HUES6 (cell line): Measurements from ENCODE around the gene GRHL3.

Source experiments
- H3K27ac ChIP-seq: 2 replicates; pipeline ENCODE4 v1.7.0; 2013; ENCODE audit warnings: low read depth, mild to moderate bottlenecking, low read length, inconsistent platforms
- H3K27me3 ChIP-seq: 2 replicates; pipeline ENCODE4 v1.6.1; 2013; ENCODE audit warnings: low read length; ENCODE audit not compliant: control insufficient read depth, insufficient read depth
- H3K36me3 ChIP-seq: 2 replicates; pipeline ENCODE4 v1.6.1; 2013; ENCODE audit warnings: low read length; ENCODE audit not compliant: control insufficient read depth, insufficient read depth
- H3K4me1 ChIP-seq: 2 replicates; pipeline ENCODE4 v1.6.1; 2013; ENCODE audit warnings: low read length; ENCODE audit not compliant: control insufficient read depth, insufficient read depth
- H3K4me3 ChIP-seq: 2 replicates; pipeline ENCODE4 v1.5.1; 2013; ENCODE audit warnings: low read depth, low read length
- H3K9ac ChIP-seq: one replicate; pipeline ENCODE4 v1.6.1; 2013; ENCODE audit warnings: mild to moderate bottlenecking, low read length
- H3K9me3 ChIP-seq: 2 replicates; pipeline ENCODE4 v1.6.1; 2013; ENCODE audit warnings: low read depth, low read length; ENCODE audit not compliant: control insufficient read depth, insufficient read depth

GRHL3 gene

DNA sequence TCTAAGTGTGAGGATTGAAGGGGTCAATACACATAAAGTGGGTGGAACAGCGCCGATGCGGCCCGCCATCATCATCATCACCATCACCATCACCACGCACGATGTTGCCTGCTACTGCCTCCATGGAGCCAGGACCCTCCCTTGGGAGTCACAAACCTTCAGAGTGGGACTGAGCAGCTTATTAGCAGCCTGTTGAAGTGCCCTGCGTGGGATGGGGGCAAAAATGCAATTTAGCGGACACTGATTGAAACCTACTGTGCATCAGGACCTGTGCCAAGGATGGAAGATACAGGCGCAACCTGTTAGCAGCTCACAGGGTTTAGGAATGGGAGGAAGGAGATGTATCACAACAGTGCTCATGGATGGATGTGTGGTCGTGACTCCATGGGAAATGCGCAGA lies 67.8 kb downstream of the GRHL3 start:
- Histone ChIP-seq H3K4me1 (peaks cover 4% of the 10 kb centered on the region), H3K27ac (no peak overlapping the region), H3K27me3 (no peaks in the 10 kb centered on the region), H3K36me3 (peaks cover 2% of the 10 kb centered on the region; the same call in 1 of the 2 replicates), H3K4me3 (no peak overlapping the region), H3K9ac (no peak overlapping the region), H3K9me3 (no peaks in the 10 kb centered on the region)

DNA sequence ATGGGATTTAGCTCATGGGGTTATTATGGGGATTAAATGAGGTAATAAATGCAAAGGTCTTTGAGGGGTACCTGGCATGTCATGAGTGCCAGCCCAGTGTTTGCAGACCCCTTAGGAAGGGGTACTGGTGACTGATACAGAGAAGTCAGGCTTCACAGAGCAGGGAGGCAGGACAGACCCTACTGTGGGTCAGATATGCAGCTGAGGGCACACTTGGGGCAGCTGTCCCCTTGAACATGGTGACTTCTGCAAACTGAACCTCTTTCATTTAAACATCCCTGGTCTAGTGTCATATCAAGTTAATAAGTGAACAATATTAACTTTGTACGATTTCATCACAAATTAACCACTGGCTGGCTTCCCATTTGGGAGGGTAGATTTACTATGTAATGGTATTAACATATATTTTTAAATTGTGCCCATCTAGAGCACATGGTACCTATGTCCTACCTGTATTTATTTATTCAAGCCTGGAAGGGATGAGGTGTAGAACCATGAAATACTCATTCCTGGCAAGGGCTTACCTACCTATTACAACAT lies 68.5 kb downstream of the GRHL3 start:
- Histone ChIP-seq H3K9me3 (no peaks in the 10 kb centered on the region), H3K4me1 (peaks cover 10% of the 10 kb centered on the region), H3K27ac (no peak overlapping the region), H3K9ac (no peak overlapping the region), H3K27me3 (no peaks in the 10 kb centered on the region), H3K36me3 (peaks cover 2% of the 10 kb centered on the region; the same call in 1 of the 2 replicates), H3K4me3 (no peak overlapping the region)

DNA sequence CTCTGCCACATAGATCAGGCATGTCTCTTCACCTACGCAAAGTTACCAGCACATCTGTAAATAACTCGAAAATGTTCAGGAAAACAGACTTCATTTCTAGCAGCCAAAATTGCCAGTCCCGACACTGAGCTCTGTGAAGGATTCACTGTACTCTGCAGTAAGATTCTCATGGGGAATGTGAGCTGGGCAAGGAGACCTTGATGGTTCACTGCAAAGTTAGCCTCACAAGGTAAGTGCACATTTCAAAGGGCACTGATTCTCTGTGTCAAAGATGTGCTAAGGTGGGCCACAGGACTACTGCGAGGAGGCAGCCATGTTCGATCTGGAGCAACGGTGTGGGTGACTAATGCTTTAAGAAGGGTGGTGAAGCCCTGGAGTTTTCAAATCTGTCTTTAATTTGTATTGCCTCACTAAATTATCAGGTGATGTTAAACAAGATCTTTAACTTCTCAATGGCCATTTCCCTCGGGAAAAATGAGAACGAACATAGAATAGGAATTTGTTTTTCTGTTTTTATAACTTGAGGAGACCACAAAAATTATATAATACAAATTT lies 69.3 kb downstream of the GRHL3 start:
- Histone ChIP-seq H3K4me3 (no peak overlapping the region), H3K4me1 (peaks cover 16% of the 10 kb centered on the region), H3K27ac (no peak overlapping the region), H3K9me3 (no peaks in the 10 kb centered on the region), H3K36me3 (peaks cover 2% of the 10 kb centered on the region; the same call in 1 of the 2 replicates), H3K9ac (no peak overlapping the region), H3K27me3 (no peaks in the 10 kb centered on the region)

DNA sequence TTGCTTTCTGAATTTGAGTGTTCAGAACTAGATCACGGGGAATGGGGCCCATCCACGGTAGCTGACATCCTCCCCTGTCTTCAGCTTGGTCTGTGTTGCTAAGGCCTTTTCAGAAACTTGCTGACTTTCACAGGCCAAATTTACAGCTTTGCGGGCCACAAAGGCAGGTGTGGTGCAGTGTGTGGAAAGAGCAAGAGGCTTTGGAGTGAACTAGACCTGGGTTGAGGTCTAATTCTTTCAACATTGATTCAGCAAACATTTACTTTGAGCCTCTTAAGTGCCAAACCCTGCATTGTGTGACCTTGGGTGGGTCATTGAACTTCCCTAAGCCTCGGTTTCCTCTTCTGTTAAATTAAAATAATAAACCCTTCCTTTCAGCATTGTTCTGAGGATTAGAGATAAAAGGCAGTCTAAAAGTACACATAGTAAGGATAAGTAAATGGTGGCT lies 70.1 kb downstream of the GRHL3 start:
- Histone ChIP-seq H3K36me3 (no peaks in the 10 kb centered on the region; the same call in 1 of the 2 replicates), H3K4me3 (no peak overlapping the region), H3K9me3 (no peaks in the 10 kb centered on the region), H3K9ac (no peak overlapping the region), H3K4me1 (peaks cover 22% of the 10 kb centered on the region), H3K27ac (no peak overlapping the region), H3K27me3 (no peaks in the 10 kb centered on the region)

DNA sequence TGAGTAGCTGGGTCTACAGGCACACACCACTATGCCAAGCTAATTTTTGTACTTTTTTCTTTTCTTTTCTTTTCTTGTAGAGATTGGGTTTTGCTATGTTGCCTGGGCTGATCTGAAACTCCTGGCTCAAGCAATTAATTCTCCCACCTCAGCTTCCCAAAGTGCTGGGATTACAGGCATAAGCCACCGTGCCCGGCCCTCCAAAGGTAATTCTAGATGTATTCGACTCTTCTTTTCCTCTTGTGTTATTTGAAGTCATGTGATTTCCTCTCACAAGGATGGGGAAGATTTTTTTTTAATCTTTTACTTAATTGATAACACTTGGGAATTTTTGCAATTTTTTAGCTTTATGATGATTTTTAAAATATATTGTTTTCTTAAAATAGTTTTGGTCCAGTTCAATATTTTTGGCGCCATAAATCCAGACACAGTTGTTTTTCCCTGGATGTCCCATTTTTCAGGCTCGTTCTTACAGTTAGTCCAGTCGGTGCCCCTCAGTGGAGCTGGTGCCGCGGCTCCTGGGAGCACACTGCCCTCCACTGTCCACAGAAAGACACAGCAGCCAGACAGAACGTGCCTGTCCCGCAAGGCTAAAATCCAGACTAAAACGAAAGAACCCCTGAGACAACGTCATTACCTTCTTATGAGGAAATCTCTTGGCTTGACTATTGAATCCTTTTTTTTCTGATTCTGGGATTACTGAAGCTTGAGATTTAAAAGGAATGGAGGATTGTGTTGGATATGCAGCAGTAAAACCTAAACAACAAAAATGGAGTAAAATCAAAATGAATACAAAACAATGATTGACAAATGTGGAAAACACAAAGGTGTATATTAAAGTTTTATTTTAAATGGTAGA lies 72.0 kb downstream of the GRHL3 start:
- H3K36me3 ChIP-seq, result no peaks in the 10 kb centered on the region; the same call in 1 of the 2 replicates
- no peak overlapping the region for H3K4me3 ChIP-seq
- H3K27me3 ChIP-seq, result no peaks in the 10 kb centered on the region
- peaks cover 22% of the 10 kb centered on the region for H3K4me1 ChIP-seq
- H3K27ac ChIP-seq, result no peak overlapping the region
- H3K9ac ChIP-seq, result no peak overlapping the region
- no peaks in the 10 kb centered on the region for H3K9me3 ChIP-seq

DNA sequence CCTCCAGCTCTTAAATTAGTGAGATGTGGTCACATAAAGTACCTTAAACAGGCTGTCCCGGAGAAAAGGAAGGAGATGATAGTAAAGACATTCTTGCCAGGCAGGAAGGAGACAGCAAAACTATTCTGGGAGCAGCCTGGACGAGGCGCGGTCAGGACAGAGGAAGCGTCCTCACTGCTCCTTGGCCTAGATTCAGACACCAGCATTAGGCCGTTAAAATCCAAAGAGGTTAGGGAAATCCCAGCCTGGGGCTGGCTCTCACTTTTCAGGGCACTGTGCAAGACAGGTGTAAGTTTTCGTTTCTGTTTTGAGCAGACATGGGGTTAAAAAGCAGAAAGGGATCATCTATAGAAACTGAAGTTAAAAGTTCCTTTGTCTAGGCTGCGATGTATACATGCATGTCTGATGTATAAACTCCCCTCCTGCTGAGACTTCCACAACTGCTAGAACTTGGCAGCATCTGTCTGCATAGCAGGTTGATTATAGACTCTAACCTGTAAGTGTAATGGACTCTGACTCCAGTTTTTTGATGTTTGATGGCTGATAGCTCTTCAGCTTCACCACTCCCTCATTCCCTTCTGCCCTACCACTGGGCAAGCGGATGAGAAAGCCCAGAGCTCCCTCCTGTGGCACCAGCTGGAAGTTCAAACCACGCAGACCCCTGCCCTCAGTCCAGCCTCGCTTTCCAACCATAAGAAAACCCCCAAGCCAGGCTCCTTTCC lies 72.9 kb downstream of the GRHL3 start:
- Histone ChIP-seq H3K27ac (no peak overlapping the region), H3K9ac (no peak overlapping the region), H3K36me3 (no peaks in the 10 kb centered on the region; the same call in 1 of the 2 replicates), H3K4me1 (peaks cover 22% of the 10 kb centered on the region), H3K4me3 (no peak overlapping the region), H3K9me3 (no peaks in the 10 kb centered on the region), H3K27me3 (no peaks in the 10 kb centered on the region)

DNA sequence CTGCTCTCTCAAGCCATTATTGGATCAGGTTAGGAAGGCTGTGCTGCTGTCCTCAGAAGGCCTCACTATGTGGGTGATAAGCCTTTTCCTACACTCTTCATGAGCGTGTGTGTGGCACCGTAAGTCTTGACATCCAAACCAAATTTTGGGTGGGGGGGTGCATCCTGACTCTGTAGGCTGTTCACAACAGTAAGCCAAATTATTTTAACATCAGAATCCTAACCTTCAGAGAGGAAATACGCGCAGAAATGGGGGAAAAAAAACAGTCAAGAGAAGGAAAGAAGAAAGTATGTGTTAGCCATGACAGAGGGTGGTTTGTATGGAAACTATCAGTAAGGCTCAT lies 73.4 kb downstream of the GRHL3 start:
- H3K9me3 ChIP-seq, result no peaks in the 10 kb centered on the region
- H3K27ac ChIP-seq, result no peak overlapping the region
- H3K4me1 ChIP-seq, result peaks cover 22% of the 10 kb centered on the region
- H3K4me3 ChIP-seq, result no peak overlapping the region
- no peaks in the 10 kb centered on the region; the same call in 1 of the 2 replicates for H3K36me3 ChIP-seq
- no peaks in the 10 kb centered on the region for H3K27me3 ChIP-seq
- H3K9ac ChIP-seq, result no peak overlapping the region

DNA sequence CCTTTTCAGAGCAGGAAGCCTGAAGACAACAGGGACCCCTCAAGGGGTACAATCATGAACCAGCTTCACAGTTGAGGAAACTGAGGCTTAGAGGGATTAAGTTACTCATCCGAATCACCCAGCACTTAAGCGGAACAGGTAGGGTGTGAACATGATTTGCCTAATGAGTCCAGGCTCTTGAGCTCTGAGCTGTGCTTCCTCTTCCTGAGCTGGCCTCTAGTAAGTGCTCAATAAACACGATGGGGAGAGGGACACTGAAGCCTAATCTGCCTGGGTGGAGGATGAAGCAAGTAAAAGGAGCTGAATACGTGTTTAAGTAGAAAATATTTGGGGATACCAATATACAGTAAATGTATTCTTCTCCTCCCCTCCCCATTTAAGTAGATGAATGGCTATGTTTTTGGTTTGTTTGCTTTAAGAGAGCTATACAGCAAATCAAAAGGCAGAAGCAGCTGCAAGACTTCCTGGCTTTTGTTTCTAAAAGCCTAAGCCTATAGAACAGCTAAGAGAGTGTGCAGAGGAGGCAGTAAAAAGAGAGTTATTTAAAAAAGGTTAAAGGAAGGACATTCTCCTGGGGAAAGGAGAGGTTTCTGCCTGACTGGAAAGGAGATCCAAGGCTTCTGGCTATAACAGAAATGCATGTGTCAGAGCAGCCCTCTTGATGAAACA lies 74.0 kb downstream of the GRHL3 start:
- no peak overlapping the region for H3K4me3 ChIP-seq
- H3K27ac ChIP-seq, result no peak overlapping the region

DNA sequence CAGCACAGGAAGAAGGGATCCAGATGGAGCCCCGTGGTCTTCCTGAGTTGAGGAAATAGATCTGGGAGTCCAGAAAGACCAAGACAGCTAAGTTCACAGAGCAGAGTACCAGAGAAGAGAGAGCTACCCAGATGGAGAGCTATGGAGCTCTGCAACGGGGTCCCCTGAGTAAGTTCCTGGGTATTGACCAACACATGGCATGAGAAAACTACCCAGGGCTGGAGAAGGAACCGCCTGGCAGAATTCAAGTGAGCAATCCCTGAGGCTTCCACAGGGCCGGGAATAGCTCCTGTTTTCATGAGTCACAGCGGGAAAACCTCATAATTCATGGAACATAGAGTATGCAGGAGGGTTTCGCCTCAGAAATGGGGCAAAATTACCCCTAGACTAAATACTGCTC lies 74.7 kb downstream of the GRHL3 start:
- Histone ChIP-seq H3K9ac (no peak overlapping the region), H3K4me3 (no peak overlapping the region), H3K27ac (no peak overlapping the region)

More for the DNA sequence above, 74.0 kb downstream of the GRHL3 start:
- no peaks in the 10 kb centered on the region for H3K27me3 ChIP-seq
- H3K36me3 ChIP-seq, result no peaks in the 10 kb centered on the region
- no peaks in the 10 kb centered on the region for H3K9me3 ChIP-seq
- peaks cover 22% of the 10 kb centered on the region for H3K4me1 ChIP-seq
- H3K9ac ChIP-seq, result no peak overlapping the region

DNA sequence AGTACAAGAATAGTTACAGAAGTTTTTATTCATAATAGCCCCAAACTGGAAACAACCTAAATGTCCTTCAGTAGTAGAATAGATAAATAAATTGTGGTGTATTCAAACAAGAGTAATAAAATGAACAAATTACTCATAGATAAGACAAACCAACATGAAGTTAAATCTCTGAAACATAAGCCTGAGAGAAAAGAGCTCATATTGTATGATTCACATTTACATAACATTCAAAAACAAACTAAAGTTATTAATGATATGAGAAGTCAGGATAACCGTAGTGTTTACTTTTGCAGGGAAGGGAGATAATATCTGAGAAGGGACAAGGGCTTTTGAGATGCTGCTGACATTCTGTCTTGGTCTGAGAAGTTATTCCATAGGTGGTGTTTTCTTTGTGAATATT lies 80.9 kb downstream of the GRHL3 start:
- Histone ChIP-seq H3K36me3 (0 out of 2 replicates have a peak, but pooled peaks cover 3% of the 10 kb centered on the region), H3K4me1 (no peaks in the 10 kb centered on the region), H3K27me3 (no peaks in the 10 kb centered on the region), H3K27ac (no peak overlapping the region), H3K9me3 (no peaks in the 10 kb centered on the region), H3K4me3 (no peak overlapping the region), H3K9ac (no peak overlapping the region)

More for the DNA sequence above, 74.7 kb downstream of the GRHL3 start:
- H3K27me3 ChIP-seq, result no peaks in the 10 kb centered on the region
- H3K36me3 ChIP-seq, result no peaks in the 10 kb centered on the region
- H3K9me3 ChIP-seq, result no peaks in the 10 kb centered on the region
- H3K4me1 ChIP-seq, result peaks cover 22% of the 10 kb centered on the region
